ENCODE data around the gene YBX3.

GRCh38 chr12:10750385-10750727, 27.2 kb upstream of the YBX3 start:
- TF ChIP-seq, protein P1, sequence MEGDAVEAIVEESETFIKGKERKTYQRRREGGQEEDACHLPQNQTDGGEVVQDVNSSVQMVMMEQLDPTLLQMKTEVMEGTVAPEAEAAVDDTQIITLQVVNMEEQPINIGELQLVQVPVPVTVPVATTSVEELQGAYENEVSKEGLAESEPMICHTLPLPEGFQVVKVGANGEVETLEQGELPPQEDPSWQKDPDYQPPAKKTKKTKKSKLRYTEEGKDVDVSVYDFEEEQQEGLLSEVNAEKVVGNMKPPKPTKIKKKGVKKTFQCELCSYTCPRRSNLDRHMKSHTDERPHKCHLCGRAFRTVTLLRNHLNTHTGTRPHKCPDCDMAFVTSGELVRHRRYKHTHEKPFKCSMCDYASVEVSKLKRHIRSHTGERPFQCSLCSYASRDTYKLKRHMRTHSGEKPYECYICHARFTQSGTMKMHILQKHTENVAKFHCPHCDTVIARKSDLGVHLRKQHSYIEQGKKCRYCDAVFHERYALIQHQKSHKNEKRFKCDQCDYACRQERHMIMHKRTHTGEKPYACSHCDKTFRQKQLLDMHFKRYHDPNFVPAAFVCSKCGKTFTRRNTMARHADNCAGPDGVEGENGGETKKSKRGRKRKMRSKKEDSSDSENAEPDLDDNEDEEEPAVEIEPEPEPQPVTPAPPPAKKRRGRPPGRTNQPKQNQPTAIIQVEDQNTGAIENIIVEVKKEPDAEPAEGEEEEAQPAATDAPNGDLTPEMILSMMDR (IDR thresholded peaks at IDR 0.05; ENCODE audit: low read depth, low read length): no peak
- TF ChIP-seq EZH2phosphoT487 (IDR thresholded peaks at IDR 0.05; ENCODE audit: low read depth): no peak

Measured in OCI-LY3 (cell line).